ENCODE results near the gene GFAP.

Gene GFAP

DNA sequence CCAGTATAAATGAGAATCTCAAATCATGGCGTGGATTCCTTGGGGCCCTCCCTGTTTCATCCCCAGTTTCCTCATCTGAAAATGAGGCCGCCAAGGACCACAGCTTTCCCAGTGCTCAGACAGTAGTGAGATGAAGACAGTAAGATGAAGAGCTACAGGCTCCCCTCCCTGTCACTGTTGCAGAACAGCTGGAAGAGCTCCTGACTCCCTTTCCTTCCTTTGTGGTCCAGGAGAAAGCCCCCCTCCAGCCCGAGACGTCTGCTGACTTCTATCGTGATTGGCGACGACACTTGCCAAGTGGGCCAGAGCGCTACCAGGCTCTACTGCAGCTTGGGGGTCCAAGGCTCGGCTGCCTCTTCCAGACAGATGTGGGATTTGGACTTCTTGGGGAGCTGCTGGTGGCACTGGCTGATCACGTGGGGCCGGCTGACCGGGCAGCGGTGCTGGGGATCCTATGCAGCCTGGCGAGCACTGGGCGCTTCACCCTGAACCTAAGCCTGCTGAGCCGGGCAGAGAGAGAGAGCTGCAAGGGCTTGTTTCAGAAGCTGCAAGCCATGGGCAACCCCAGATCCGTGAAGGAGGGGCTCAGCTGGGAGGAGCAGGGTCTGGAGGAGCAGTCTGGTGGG lies 13.1 kb downstream of the GFAP start:
- Histone ChIP-seq H3K27me3 (ENCODE audit: insufficient read depth, insufficient read length) (no peaks in the 10 kb centered on the region), H3K9ac (ENCODE audit: insufficient read length, low read depth) (no peak overlapping the region), H3K9me3 (ENCODE audit: insufficient read depth, low read length) (no peaks in the 10 kb centered on the region), H3K36me3 (ENCODE audit: insufficient read depth, insufficient read length, low read length) (peaks cover 16% of the 10 kb centered on the region), H3K4me1 (ENCODE audit: insufficient read depth, insufficient read length) (peaks cover 12% of the 10 kb centered on the region), H3K4me3 (ENCODE audit: insufficient read length, low read depth) (no peak overlapping the region)
- DNase-seq (ENCODE audit: low read depth, low spot score) = no peak
- TF ChIP-seq YY1 (IDR thresholded peaks at IDR 0.05; ENCODE audit: insufficient read depth, insufficient read length) (no peak), ZNF274 (IDR thresholded peaks at IDR 0.05; ENCODE audit: low read depth, low read length) (no peak), SUZ12 (IDR thresholded peaks at IDR 0.05; ENCODE audit: extremely low read depth, insufficient read depth, insufficient read length) (no peak)

DNA sequence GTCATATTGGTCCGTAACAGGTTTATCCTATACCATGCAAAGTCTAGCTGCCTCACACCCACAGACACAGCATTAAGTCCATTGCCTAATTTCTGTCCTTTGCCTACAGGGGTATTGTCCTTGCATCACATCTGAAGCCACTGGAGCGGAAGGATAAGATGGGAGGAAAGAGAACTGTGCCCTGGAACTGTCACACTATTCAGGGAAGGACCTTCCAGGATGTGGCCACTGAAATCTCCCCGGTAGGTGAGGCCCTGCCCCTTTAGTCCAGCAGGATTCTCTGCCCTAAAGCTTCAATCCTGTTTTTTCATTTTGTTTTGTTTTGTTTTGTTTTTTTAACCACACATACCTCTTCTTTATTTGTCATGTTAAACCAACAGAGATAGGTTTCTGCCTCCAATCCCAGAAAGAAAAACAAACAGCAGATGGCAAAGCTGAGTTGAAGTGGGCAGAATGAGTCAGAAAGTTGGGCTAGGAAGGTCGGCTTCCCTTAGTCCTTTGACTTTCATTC lies 13.8 kb downstream of the GFAP start:
- H3K9me3 ChIP-seq (ENCODE audit: insufficient read depth, low read length) = no peaks in the 10 kb centered on the region
- no peak overlapping the region for H3K4me3 ChIP-seq (ENCODE audit: insufficient read length, low read depth)
- TF ChIP-seq SUZ12 (IDR thresholded peaks at IDR 0.05; ENCODE audit: extremely low read depth, insufficient read depth, insufficient read length) = no peak
- no peak for TF ChIP-seq ZNF274 (IDR thresholded peaks at IDR 0.05; ENCODE audit: low read depth, low read length)
- no peaks in the 10 kb centered on the region for H3K27me3 ChIP-seq (ENCODE audit: insufficient read depth, insufficient read length)
- H3K9ac ChIP-seq (ENCODE audit: insufficient read length, low read depth) = no peak overlapping the region
- H3K36me3 ChIP-seq (ENCODE audit: insufficient read depth, insufficient read length, low read length) = peaks cover 19% of the 10 kb centered on the region
- no peak for DNase-seq (ENCODE audit: low read depth, low spot score)
- peaks cover 11% of the 10 kb centered on the region for H3K4me1 ChIP-seq (ENCODE audit: insufficient read depth, insufficient read length)

DNA sequence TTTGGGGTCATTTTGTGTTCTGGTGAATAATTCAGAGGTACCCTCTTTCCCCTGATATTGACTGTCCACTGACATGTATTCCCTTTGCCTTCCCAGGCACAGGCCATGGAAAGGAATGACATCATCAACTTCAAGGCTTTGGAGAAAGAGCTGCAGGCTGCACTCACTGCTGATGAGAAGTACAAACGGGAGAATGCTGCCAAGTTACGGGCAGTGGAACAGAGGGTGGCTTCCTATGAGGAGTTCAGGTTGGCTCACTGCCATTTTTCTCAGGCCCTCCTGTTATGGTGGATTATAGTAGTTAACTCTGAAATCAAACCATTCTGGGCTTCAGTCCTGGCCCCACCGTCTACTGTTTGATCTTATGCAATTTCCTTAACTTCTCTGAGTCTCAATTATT lies 14.4 kb downstream of the GFAP start:
- Histone ChIP-seq H3K36me3 (ENCODE audit: insufficient read depth, insufficient read length, low read length) (peaks cover 22% of the 10 kb centered on the region), H3K4me1 (ENCODE audit: insufficient read depth, insufficient read length) (peaks cover 6% of the 10 kb centered on the region), H3K27me3 (ENCODE audit: insufficient read depth, insufficient read length) (no peaks in the 10 kb centered on the region), H3K9ac (ENCODE audit: insufficient read length, low read depth) (no peak overlapping the region), H3K4me3 (ENCODE audit: insufficient read length, low read depth) (no peak overlapping the region), H3K9me3 (ENCODE audit: insufficient read depth, low read length) (no peaks in the 10 kb centered on the region)
- no peak for TF ChIP-seq SUZ12 (IDR thresholded peaks at IDR 0.05; ENCODE audit: extremely low read depth, insufficient read depth, insufficient read length)
- no peak for TF ChIP-seq YY1 (IDR thresholded peaks at IDR 0.05; ENCODE audit: insufficient read depth, insufficient read length)
- TF ChIP-seq ZNF274 (IDR thresholded peaks at IDR 0.05; ENCODE audit: low read depth, low read length) = no peak
- no peak for DNase-seq (ENCODE audit: low read depth, low spot score)

DNA sequence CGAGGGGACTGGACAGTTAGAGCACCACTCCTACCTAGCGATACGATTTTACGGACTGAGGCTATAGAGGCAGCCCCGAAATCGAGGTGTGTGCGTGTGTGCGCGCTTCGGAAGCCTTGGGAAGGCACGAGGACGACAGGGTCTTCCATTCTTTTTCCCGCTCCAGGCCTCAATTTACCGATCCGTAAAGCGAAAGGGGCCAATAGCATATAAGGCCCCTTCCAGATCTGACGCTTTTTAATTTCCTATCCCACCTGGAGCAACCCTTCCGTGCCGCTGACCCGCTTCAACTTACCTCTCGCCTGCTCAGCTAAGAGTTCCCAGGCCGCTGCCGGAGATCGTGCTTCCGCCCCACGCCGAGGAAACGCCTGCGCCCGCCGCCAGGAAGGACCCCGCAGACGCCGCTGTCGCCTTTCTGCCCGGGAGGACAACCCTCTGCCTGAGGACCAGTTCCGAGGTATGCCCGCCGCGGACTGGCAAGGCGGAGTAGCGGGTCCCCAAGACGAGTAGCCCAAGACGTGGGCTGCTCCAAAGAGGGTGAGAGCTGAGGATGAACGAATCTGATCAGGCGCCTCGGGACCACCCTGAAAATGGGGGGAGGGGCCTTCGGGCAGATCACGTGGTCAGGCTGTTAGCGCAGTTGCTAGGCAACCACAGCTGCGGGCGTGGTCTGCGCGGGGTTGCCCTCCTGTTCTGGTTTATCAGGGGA lies 16.1 kb downstream of the GFAP start, which contains the start of gene EFTUD2:
Gene EFTUD2, minus strand, starts transcription at position 372 of the 709 bp plus-strand sequence. CDS start 4,924 bp downstream, outside the sequence.
- peaks cover 38% of the 10 kb centered on the region for H3K36me3 ChIP-seq (ENCODE audit: insufficient read depth, insufficient read length, low read length)
- H3K9ac ChIP-seq (ENCODE audit: insufficient read length, low read depth) = peak within 1 kb of the TSS; percentile 100
- DNase-seq (ENCODE audit: low read depth, low spot score) = peak; percentile 82
- no peaks in the 10 kb centered on the region for H3K9me3 ChIP-seq (ENCODE audit: insufficient read depth, low read length)
- no peaks in the 10 kb centered on the region for H3K27me3 ChIP-seq (ENCODE audit: insufficient read depth, insufficient read length)
- H3K4me3 ChIP-seq (ENCODE audit: insufficient read length, low read depth) = peak within 1 kb of the TSS; percentile 100
- TF ChIP-seq SUZ12 (IDR thresholded peaks at IDR 0.05; ENCODE audit: extremely low read depth, insufficient read depth, insufficient read length) (no peak), YY1 (IDR thresholded peaks at IDR 0.05; ENCODE audit: insufficient read depth, insufficient read length) (no peak), ZNF274 (IDR thresholded peaks at IDR 0.05; ENCODE audit: low read depth, low read length) (no peak)
- H3K4me1 ChIP-seq (ENCODE audit: insufficient read depth, insufficient read length) = no peaks in the 10 kb centered on the region

DNA sequence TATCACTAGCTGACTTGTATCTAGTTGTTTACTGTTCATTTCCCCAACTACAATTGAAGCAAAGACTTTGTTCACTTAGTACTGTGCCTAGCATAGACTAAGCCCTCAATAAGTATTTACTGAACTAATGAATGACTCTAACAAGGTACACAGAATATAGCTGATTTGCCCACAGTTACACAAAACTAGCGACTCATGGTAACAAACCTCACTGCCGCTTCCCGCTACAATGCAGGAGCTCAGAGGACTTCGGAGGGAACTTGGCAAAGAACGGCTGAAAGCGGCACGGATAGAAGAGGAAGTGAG lies 16.6 kb downstream of the GFAP start:
- H3K36me3 ChIP-seq (ENCODE audit: insufficient read depth, insufficient read length, low read length) = peaks cover 40% of the 10 kb centered on the region
- H3K27me3 ChIP-seq (ENCODE audit: insufficient read depth, insufficient read length) = no peaks in the 10 kb centered on the region
- no peaks in the 10 kb centered on the region for H3K4me1 ChIP-seq (ENCODE audit: insufficient read depth, insufficient read length)
- peak overlapping the region; percentile 100 for H3K9ac ChIP-seq (ENCODE audit: insufficient read length, low read depth)
- TF ChIP-seq ZNF274 (IDR thresholded peaks at IDR 0.05; ENCODE audit: low read depth, low read length) = no peak
- TF ChIP-seq YY1 (IDR thresholded peaks at IDR 0.05; ENCODE audit: insufficient read depth, insufficient read length) = no peak
- TF ChIP-seq SUZ12 (IDR thresholded peaks at IDR 0.05; ENCODE audit: extremely low read depth, insufficient read depth, insufficient read length) = no peak
- peak overlapping the region; percentile 100 for H3K4me3 ChIP-seq (ENCODE audit: insufficient read length, low read depth)
- H3K9me3 ChIP-seq (ENCODE audit: insufficient read depth, low read length) = no peaks in the 10 kb centered on the region
- no peak for DNase-seq (ENCODE audit: low read depth, low spot score)

DNA sequence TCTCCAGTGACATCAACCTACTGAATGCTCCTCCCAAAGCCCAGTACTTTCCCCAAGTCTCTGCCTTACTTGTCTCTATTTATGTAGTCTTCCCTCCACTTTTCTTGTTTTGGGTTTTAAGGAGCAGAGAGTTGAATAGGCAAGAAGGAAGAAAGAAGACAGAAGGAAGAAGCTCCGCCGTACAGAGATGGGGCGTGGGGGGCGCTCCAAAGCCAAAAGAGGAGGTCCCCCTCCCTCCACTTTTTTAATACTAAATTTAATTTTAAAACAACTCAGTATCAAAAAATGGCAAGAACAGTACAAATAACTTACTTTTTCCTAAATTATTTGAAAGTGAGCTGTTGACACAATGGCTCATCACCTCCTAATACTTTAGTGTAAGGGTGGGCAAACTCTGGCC lies 20.7 kb downstream of the GFAP start:
- no peak for DNase-seq (ENCODE audit: low read depth, low spot score)
- Histone ChIP-seq H3K36me3 (ENCODE audit: insufficient read depth, insufficient read length, low read length) (peaks cover 61% of the 10 kb centered on the region), H3K4me3 (ENCODE audit: insufficient read length, low read depth) (no peak overlapping the region), H3K4me1 (ENCODE audit: insufficient read depth, insufficient read length) (no peaks in the 10 kb centered on the region), H3K27me3 (ENCODE audit: insufficient read depth, insufficient read length) (no peaks in the 10 kb centered on the region), H3K9ac (ENCODE audit: insufficient read length, low read depth) (no peak overlapping the region), H3K9me3 (ENCODE audit: insufficient read depth, low read length) (no peaks in the 10 kb centered on the region)
- no peak for TF ChIP-seq SUZ12 (IDR thresholded peaks at IDR 0.05; ENCODE audit: extremely low read depth, insufficient read depth, insufficient read length)
- no peak for TF ChIP-seq ZNF274 (IDR thresholded peaks at IDR 0.05; ENCODE audit: low read depth, low read length)
- no peak for TF ChIP-seq YY1 (IDR thresholded peaks at IDR 0.05; ENCODE audit: insufficient read depth, insufficient read length)

DNA sequence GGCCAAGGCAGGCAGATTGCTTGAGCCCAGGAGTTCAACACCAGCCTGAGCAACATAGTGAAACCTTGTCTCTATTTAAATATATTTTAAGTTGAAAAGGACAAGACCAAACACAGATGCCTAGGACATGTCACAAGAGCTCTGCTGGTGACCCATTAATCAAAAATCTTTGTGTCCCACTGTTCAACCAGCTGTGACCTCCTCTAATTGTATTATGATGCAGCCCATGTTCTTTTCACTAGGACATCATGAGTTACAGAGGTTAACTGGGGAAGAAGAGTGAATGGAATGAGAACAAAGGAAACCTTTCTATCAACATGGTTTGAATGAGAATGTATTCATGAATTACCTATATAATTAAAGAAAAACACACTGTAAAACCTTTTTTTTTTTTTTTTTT lies 23.1 kb downstream of the GFAP start:
- Histone ChIP-seq H3K4me1 (ENCODE audit: insufficient read depth, insufficient read length) (no peaks in the 10 kb centered on the region), H3K27me3 (ENCODE audit: insufficient read depth, insufficient read length) (no peaks in the 10 kb centered on the region), H3K9ac (ENCODE audit: insufficient read length, low read depth) (no peak overlapping the region), H3K4me3 (ENCODE audit: insufficient read length, low read depth) (no peak overlapping the region), H3K9me3 (ENCODE audit: insufficient read depth, low read length) (no peaks in the 10 kb centered on the region), H3K36me3 (ENCODE audit: insufficient read depth, insufficient read length, low read length) (peaks cover 69% of the 10 kb centered on the region)
- TF ChIP-seq ZNF274 (IDR thresholded peaks at IDR 0.05; ENCODE audit: low read depth, low read length) (no peak), YY1 (IDR thresholded peaks at IDR 0.05; ENCODE audit: insufficient read depth, insufficient read length) (no peak), SUZ12 (IDR thresholded peaks at IDR 0.05; ENCODE audit: extremely low read depth, insufficient read depth, insufficient read length) (no peak)
- no peak for DNase-seq (ENCODE audit: low read depth, low spot score)
